HG02870 (cell line): ENCODE data around the gene ITIH1.

Experiments used
- ATAC-seq: cut with Tn5 transposase; IDR thresholded peaks from one replicate; pipeline ENCODE4 v1.9.1; 2021; ENCODE audit warnings: mild to moderate bottlenecking, moderate library complexity; ENCODE audit not compliant: unreplicated experiment

Gene ITIH1

DNA sequence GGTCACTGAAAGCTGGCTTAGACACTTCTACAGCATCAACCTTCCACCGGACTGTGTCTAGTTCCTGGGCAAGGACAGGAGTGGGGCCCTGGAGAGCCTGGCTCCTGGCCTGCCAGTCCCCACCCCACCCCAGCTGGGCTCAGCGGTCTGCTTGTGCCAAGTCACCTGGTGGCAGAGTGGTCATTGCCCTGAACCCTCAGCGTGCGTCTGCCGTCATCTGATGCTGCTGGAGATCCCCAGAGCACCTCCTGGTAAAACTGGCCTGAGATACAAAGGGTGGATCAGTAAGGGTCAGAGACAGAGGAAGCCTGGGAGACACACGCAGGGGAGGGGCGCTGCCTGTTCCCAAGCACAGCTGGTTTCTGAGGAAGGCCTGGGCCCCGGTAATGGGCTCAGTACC, 36.4 kb downstream of the ITIH1 start:
- ATAC-seq, result no peak

GRCh38 chr3:52816199-52816598, 38.8 kb downstream of the ITIH1 start:
- ATAC-seq, result no peak

DNA sequence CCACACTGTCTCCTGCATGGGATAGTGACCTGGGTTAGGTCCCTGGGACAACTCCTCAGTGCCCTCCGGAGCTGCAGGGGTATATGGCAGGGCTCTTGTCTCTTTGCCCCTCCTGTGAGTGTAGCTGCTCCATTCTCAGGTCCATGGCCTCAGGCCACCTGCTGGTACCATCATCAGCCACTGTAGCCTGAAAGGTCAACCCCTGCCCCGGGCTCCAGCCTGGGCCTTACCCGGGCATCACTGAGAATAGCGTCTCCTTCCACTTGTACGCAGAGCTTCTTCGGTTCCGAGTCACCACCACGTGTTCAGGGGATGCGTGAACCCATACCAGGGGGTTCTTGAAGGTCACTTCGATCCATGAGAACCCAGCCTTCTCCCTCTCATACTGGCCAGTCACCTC, 39.3 kb downstream of the ITIH1 start:
- no peak for ATAC-seq

GRCh38 chr3:52817221-52817620, 39.8 kb downstream of the ITIH1 start:
- no peak for ATAC-seq

DNA sequence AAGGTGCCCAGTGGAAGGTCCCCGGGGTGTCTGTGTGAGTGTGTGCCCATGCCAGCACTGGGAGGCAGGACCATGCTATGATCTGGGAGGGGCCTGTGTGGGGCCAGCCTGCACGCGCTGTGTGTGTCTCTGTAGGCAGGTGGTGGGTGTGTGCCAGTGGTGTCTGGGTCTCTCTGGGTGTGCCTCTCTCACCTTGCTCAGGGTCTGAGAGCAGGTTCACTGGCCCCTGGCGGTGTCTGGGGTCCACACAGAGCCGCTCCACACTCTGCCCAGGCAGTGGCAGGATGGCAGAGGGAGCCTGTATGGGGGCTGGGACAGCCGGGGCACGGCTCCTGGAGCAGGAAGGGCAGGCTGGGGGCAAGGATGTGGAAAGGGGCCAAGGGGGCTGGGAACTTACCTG, 40.5 kb downstream of the ITIH1 start:
- ATAC-seq, result no peak

GRCh38 chr3:52819936-52820335, 42.5 kb downstream of the ITIH1 start:
- ATAC-seq, result no peak

DNA sequence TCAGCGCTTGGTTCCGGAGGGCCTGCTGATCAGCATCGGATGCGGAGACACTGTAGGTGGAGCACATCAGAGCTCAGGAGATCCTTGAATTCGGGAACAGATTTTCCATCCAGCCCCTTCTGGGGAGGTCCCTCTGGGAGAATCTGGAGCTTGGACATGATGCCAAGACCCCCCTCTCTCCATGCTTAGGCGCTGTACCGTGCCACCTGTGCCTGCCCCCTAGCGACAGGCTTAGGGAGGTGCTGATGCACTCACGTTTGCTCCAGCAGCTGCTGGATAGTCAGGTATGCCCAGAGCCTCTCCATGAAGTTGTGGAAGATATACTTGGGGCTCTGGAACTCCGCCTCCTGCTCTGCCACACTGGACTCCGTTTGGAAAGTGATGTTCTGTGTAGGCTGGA, 43.3 kb downstream of the ITIH1 start:
- ATAC-seq, result no peak

GRCh38 chr3:52822363-52822762, 45.0 kb downstream of the ITIH1 start:
- no peak for ATAC-seq

DNA sequence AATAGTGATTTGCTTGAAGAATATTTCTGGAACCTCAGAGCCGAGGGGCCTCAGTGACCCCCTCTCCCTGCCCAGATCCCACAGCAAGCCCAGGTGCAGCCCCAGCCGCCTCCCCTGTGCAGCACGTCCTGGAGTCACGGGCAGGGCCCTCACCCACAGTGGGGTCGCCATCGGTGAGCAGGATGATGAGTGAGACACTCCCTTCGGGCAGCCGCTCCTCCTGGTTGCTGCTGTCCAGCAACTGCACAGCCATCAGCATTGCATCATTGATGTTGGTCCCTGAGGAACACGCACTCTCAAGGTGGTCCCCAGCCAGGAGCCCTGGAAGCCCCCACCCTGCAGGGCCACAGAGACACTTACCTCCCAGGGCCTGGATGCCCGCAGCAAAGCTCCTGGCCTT, 46.6 kb downstream of the ITIH1 start:
- no peak for ATAC-seq

DNA sequence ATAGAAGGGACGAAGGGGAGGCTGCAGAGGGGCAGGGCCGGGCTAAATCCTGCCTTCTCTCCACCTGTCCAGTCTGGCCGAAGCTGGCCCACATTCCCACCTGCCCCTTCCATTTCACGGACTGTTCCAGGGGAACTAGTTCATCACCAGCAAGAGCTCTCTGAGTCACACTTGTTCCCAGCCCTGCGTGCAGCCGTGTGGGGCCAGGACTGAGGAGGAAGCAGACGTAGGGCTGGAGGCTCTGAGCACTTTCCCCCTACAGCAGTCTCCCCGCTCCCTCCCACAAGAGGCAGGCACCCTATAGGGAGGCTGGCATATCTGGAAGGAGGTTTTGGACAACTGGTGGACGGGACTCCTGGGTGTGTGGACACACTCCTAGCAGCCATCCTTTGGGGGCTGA, 50.0 kb downstream of the ITIH1 start:
- ATAC-seq, result no peak

DNA sequence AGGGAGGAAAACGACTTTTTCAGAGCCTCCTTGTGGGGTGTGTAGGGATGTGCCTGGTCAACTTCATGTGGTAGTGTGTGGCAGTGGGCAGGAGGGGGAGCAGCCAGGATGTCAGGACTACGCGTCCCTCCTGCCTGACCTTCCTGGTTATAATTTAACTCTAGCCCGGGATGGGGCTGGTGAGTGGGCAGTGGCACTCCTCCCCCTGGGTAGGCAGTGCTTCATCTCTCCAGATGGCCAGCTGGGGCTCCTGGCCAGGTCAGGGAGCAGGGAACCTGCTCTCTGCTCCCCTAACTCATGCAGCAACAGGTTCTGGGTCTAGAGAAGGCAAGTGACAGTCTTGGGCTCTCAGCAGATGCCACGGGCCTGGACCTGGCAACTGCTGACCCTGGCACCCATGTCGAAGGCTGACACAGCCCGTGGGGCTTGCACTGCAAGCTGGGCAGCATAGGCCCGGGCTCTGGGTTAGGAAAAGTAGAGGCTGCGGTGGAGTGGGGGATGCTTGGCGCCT, 50.5 kb downstream of the ITIH1 start:
- ATAC-seq, result no peak

- ATAC-seq, result no peak
These were observed 52.1 kb downstream of the ITIH1 start for GRCh38 chr3:52829482-52829881.

DNA sequence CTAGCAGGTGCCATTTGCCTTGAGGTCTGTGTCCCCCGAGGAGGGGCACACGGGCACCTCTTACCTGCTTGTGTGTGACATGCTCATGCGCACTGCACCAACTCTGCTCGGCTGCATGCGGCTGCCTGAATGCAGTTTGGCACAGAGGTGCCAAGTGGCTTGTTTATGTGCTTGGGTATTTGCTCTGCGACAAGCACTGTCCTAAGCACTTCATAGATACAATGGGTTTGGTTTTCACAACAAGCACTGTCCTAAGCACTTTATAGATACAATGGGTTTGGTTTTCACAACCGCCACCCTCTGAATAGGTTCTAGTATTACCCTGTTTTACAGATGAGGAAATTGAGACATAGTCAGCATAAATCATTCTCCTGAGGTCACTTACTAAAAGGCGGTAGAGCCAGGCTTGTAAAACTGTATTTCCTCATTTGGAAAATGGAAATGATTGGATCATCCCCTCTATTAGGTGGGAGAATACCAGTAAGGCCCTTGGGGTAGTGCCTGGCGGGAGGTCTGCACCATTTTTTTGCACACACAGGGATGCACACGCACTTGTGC, 52.6 kb downstream of the ITIH1 start:
- ATAC-seq, result no peak

DNA sequence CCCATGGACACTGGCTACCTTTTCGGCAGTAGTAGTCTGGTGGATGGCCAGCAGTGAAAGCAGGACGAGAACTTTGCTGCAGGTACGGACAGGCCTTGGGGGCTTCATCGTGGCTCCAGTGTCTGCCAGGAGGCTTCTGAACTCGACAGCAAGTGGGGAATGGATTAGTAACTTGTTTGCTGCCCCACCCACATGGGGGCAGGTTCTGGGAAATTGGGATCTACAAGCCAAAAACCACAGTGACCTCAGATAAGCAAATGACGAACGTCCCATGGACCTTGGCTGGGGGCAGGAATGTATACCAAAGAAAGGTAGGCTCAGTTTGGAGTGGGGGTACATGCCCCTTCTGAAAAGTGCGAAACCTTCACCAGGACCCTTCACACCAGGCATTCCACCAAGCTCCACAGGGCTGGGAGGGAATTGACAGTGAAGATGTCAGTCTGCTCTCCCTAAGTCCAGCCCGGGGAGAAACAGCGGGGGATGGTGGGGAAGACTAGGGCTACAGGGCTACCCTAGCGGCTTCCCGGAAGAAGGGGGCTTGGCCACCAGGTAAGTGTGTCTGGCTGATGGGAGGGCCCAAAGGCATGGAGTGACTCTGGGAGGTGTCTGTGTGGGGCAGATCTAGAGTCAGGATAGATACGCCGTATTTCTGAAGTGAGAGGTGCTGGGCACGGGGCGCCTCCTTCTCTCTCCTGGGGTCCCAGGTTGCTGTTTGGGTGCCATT, 53.3 kb downstream of the ITIH1 start, which contains the start of gene ITIH4:
TSS of gene ITIH4 (minus strand) at position 138 of the 724 bp plus-strand sequence. CDS start at position 108, 30 bp downstream.
- no peak for ATAC-seq

- ATAC-seq, result no peak
These were observed 54.3 kb downstream of the ITIH1 start for GRCh38 chr3:52831500-52832301.

DNA sequence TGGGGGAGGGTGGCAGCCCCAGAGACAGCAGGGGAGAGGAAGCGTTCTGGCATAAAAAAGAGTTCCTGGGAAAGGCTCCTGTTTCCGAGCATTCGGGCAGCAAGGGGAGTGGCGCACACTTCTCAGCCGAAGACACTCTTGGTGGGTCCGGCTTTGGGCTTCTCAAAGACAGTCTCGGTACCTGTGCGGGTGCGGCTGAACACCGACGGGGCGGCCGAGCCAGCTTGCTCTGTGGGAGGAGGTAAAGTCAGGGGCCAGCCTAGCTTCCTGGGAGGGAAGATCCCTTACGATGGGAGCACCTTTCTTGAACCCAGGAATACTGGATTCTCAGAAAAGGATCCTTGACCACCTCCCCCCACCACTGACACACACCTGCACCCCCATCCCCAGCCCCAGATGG, 55.8 kb downstream of the ITIH1 start:
- no peak for ATAC-seq

DNA sequence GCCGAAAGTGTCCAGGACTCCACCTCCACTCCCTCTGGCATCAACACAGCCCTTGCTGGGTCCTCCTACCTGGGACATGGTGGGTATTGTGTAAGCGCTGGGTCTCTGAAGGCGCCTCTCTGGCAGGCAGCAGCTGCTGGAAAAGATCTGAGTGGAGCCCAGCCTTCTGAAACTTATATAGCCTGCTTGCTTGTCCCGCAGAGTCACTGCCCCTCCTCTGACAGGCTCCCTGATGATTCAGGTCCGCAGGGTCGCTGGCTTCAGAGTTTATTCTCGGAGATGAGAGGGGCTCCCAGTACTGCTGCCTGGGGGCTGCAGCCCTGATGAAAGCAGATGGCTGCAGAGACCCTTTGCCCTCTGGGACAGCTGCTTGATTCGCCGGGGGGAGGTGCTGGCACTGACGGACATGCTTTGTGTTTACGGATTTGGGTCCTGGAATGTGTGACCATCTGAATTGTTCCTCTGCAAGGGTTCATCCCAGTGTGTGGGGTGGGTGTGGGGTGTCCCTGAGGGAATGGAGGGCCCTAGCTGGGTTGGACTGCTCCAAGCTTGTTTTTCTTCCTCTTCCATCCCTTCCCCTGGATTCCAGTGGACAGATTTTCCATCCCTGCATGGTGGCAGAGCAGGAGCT, 57.6 kb downstream of the ITIH1 start, which contains the start of gene MUSTN1:
TSS of gene MUSTN1 (minus strand) at position 149 of the 631 bp plus-strand sequence. CDS start at position 78, 71 bp downstream.
- ATAC-seq, result no peak

DNA sequence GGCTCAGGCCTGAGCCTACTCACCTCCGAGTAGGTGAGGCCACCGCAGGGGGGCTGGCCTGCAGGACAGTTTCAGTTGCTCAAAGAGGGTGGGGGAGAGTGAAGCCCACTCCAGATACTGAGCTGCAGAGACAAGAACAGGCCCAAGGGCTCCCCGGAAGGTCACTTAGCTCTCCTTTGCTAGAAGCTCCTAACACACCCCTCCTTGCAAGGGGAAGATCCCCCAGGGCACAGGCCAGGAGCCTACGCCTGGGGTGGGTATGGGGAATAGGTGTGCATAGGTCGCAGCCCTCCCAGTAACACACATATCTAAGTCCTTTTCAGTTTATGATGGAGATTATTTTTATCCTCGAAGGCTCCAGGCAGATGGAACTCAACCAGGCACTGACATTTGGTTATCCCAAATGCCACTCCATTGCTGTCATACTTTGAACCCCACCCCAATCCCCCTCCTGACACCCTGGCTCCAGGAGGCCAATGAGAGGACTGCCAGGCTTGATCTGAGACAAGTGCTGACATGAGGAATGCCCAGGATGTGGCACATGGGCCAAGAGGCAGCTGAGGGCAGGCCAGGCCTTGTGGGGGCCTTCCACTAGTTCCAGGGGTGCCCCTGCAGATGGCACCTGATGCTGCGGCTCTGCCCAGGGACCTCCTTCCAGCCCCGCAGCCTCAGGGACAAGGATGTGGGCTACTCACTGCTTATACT, 58.5 kb downstream of the ITIH1 start:
- ATAC-seq, result no peak

DNA sequence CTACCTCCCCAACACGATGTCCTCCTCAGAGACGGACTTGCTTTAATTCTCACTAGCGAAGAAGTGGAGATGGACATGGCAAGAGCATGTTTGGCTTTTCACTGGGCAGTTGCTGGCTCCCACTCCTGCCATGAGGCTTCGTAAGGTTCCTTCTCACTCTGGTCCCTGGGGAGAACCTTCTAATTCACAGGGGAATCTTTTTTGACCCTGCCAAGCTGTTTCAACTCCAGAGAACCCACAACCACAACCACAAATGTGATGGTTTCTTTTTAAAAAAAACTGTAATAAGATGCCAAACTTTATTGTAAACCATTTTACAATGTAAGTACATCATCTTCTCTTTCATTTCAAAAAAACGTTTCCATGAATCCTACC, 59.1 kb downstream of the ITIH1 start:
- ATAC-seq, result no peak

DNA sequence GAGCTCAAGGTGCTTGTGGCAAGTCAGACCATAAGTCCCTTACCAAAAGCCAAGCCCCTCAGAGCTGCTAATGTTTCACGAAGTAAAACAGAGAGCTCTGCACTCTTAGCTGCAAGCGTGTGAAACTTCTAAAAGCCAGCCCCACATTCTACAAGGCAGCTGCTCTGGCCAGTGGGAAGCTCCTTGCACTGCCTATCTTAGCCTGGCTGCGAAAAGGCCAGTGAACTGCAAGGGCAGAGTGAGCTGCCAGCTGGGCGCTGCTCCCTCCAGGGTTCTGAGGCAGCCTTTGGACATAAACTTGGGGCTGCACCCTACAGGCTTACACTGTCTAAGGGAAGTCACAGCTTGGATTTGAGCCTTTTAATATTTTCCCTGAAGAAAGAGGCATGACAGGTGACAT, 59.6 kb downstream of the ITIH1 start:
- ATAC-seq, result no peak
